ENCODE results near the gene ABHD12B.
A peak's percentile ranks its signal among the peaks of the same experiment; 100 is the strongest.
"Not testable (repeated sequence)": the region's sequence is repeated elsewhere in the genome, so short reads cannot be mapped to it uniquely, and the experiment has no call there.

The ABHD12B gene

GRCh38 chr14:50839691-50840090 lies 32.2 kb upstream of the ABHD12B start:
- DNase-seq: no peak

- no peak for DNase-seq
Observed at GRCh38 chr14:50844391-50844790, 27.5 kb upstream of the ABHD12B start.

- no peak for DNase-seq
Observed at GRCh38 chr14:50845166-50845565, 26.7 kb upstream of the ABHD12B start.

- DNase-seq: no peak
Observed at GRCh38 chr14:50846226-50846880, 25.5 kb upstream of the ABHD12B start.

GRCh38 chr14:50853891-50854290 lies 18.0 kb upstream of the ABHD12B start:
- no peak for DNase-seq

GRCh38 chr14:50854521-50854920 lies 17.3 kb upstream of the ABHD12B start:
- DNase-seq: no peak

- no peak for DNase-seq
Observed at GRCh38 chr14:50855558-50855957, 16.3 kb upstream of the ABHD12B start.

- DNase-seq: no peak
Observed at GRCh38 chr14:50856660-50857059, 15.2 kb upstream of the ABHD12B start.

- DNase-seq: no peak
Observed at GRCh38 chr14:50859296-50859624, 12.6 kb upstream of the ABHD12B start.

- DNase-seq: peak; percentile 91
Observed at GRCh38 chr14:50860478-50861086, 11.3 kb upstream of the ABHD12B start.

- no peak for DNase-seq
Observed at GRCh38 chr14:50862036-50862570, 9.8 kb upstream of the ABHD12B start.

GRCh38 chr14:50864237-50864636 lies 7.6 kb upstream of the ABHD12B start:
- no peak for DNase-seq

- DNase-seq: no peak
Observed at GRCh38 chr14:50864946-50865345, 6.9 kb upstream of the ABHD12B start.

GRCh38 chr14:50865391-50866076 lies 6.3 kb upstream of the ABHD12B start:
- no peak for DNase-seq

- no peak for DNase-seq
Observed at GRCh38 chr14:50871228-50871627, 625 bp upstream of the ABHD12B start.

- no peak for DNase-seq
Observed at GRCh38 chr14:50874757-50875156, 2.9 kb downstream of the ABHD12B start.

- DNase-seq: peak; percentile 60
Observed at GRCh38 chr14:50875359-50876070, 3.7 kb downstream of the ABHD12B start.

GRCh38 chr14:50882932-50883826 lies 11.3 kb downstream of the ABHD12B start:
- no peak for DNase-seq

- DNase-seq: no peak
Observed at GRCh38 chr14:50883827-50884197, 12.0 kb downstream of the ABHD12B start.

- DNase-seq: no peak
Observed at GRCh38 chr14:50887476-50887875, 15.6 kb downstream of the ABHD12B start.

GRCh38 chr14:50892255-50892654 lies 20.4 kb downstream of the ABHD12B start:
- no peak for DNase-seq

GRCh38 chr14:50896421-50896820 lies 24.6 kb downstream of the ABHD12B start:
- not testable (repeated sequence) for DNase-seq
